OCI-LY7 (cell line): Measurements from ENCODE around the gene ANKS1B.
"Not testable (repeated sequence)": the region's sequence is repeated elsewhere in the genome, so short reads cannot be mapped to it uniquely, and the experiment has no call there.

Experiments used
- CTCF ChIP-seq: fragments of 200-600 bp; sonication (generic); conservative IDR thresholded peaks from 2 replicates; pipeline ENCODE4 v1.5.1; 2014; ENCODE audit warnings: mild to moderate bottlenecking, antibody characterized with exemption, low read length, moderate library complexity, mixed read lengths
- EZH2phosphoT487 ChIP-seq: fragments of 200-600 bp; sonication (generic); IDR thresholded peaks from 2 replicates; pipeline ENCODE4 v1.6.1; 2018; ENCODE audit warnings: low read depth, borderline replicate concordance, mild to moderate bottlenecking, mixed run types, antibody characterized with exemption, low read length, moderate library complexity, mixed read lengths

- TF ChIP-seq CTCF, EZH2phosphoT487: not testable (repeated sequence)
Measured at GRCh38 chr12:99714921-99715320, 269.8 kb downstream of the ANKS1B start.
